Measurements from ENCODE around the gene PRDM12.

DNA sequence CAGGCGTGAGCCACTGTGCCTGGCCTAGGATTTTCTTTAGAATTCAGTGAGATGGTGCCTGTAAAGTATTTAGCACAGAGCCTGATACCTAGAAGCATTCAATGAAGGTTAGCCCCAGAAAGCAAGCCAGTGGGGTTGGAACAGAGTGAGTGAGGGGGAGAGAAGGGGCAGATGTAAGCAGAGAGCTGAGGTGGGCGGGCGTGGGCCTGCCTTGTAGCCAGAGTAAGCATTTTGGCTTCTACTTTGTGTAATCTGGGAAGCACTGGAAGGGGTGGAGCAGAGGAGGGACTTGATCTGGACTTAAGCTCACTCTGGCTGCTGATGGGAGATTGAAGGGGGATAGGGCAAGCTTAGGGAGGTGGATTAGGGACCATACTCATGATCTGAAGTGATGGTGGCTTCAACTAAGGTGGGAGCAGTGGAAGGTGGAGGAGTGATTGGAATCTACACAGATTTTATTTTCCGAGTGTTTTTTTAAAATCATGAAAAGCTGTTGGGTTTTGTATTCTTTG, 31.8 kb downstream of the PRDM12 start:
- TF ChIP-seq POLR2A (IDR thresholded peaks at IDR 0.05) (no peak), CTCF (IDR thresholded peaks at IDR 0.05) (no peak)

Measured in uterus (tissue), 2 donors.